HG02798 (cell line): Measurements from ENCODE around the gene SEC16A.

Experiments used
- ATAC-seq: cut with Tn5 transposase; IDR thresholded peaks from one replicate; pipeline ENCODE4 v1.9.1; 2021; ENCODE audit warnings: mild to moderate bottlenecking; ENCODE audit not compliant: unreplicated experiment, poor library complexity

The SEC16A gene

DNA sequence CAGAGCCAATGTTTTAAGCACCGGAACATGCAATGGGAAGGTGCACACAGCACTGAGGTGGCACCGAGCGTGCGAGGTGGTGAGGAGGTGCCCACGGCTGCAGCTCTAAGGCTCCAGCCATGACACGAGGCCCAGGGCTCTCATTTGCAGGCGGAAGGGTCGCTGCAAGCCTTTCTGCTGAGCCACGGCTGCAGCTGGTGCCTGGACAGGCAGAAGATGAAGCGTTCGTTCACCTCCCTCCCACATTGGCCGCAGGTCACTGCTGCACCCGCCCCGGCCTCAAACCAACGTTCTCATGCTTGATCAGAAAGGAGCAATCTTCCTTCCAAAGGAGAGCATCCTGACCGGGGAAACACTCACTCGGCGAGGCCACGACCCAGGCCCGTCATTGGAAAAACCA, 38.7 kb downstream of the SEC16A start:
- ATAC-seq, result no peak

DNA sequence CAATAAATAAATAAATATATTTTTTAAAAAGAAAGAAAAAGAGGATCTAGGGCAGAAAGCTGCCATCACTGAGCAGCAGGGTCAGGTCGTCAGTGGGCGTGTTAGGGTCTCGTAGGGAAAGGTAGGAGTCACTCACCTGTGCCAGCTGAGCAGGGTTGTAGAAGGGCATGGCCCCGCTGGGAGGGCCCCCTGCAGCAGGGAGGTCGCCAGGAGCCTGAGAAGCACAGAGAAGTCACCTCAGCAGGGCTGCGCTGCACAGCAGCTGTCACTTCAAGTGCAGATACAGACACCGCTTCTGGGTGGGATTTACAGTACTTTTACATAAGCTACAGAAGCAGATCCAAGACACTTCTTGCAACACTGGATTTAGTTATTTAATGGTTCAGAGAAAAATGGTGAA, 39.2 kb downstream of the SEC16A start:
- ATAC-seq, result no peak

DNA sequence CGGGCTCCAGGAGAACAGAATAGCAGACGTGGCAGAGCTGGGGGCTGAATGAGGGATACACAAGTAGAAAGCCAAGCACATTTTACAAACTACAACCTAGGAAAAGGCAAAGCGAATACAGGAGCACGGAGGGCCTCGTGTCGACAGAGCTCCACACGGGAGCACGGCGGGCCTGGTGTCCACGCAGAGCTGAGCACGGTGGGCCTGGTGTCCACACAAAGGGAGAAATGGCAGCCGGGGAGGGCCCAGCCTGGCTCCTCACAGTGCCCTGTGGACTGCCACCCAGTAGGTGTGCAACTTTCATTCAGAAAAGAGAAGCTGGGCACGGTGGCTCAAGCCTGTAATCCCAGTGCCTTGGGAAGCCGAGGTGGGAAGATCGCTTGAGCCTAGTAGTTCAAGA, 39.8 kb downstream of the SEC16A start:
- ATAC-seq, result no peak

DNA sequence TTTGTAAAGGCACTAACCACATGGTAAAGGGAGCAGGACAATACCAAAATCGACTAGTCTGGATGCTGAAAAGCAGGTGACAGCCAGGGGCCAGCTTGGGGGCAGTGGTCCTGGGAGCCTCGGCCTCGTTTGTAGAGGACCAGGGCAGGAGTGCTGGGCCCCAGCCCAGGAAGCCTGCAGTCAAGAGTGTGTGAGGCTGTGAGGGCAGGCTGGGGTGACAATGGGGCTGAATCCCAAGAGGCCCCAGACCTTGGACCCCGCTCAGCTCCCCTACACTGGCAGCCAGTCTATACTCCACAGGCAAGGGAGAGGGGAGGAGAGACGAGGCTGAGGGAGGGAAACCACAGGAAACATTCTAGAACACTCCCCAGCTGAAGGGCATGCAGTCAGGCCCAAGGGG, 40.6 kb downstream of the SEC16A start:
- ATAC-seq, result no peak

DNA sequence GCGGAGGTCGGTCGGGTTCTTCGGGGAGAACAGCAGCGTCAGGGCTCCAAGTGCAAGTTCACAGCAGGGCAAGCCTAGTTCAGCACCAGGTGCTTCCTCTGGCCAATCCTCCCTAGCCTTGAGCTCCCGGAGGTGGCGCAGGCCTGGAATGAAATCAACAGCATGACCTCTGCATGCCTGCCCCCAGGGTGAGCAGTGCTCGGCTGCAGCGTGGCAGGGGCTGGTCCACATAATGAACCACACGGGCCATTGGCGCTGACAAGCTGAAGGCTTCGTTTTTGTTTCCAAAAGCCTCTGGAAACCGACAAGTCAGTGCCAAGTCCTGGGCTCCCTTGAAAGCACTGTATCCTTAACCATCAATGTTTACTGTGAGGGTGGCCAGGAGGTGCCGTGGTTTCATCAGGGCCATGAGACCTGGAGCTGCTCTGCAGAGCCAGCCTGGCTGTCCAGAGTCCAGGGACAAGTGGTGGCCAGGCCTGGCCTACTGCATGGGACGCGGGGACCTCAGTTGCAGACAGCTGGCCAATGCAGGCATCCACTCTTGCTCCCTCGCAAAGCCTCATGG, 41.1 kb downstream of the SEC16A start:
- no peak for ATAC-seq

DNA sequence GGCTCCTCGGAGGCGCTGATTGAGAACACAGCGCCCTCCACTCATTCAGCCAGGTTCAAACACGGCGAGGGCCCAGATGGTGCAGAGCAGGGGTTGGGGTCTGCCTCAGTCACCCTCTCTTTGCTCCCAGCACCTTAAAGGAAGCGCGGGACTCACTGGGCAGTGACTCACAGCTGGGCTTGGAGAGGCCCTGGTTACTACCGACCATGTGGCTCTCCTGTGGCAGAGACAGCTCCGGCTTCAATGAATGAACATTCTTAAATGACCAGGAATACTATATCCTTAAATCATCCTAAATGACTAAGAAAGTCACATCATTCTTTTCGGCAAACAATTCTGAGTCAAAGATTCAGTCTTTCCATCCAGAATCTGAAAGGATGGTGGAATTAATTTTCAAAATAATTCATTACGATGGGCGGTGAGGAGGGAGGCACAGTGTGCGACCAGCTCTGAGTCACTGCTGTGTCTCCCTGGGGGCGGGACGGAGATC, 41.6 kb downstream of the SEC16A start:
- ATAC-seq, result no peak

DNA sequence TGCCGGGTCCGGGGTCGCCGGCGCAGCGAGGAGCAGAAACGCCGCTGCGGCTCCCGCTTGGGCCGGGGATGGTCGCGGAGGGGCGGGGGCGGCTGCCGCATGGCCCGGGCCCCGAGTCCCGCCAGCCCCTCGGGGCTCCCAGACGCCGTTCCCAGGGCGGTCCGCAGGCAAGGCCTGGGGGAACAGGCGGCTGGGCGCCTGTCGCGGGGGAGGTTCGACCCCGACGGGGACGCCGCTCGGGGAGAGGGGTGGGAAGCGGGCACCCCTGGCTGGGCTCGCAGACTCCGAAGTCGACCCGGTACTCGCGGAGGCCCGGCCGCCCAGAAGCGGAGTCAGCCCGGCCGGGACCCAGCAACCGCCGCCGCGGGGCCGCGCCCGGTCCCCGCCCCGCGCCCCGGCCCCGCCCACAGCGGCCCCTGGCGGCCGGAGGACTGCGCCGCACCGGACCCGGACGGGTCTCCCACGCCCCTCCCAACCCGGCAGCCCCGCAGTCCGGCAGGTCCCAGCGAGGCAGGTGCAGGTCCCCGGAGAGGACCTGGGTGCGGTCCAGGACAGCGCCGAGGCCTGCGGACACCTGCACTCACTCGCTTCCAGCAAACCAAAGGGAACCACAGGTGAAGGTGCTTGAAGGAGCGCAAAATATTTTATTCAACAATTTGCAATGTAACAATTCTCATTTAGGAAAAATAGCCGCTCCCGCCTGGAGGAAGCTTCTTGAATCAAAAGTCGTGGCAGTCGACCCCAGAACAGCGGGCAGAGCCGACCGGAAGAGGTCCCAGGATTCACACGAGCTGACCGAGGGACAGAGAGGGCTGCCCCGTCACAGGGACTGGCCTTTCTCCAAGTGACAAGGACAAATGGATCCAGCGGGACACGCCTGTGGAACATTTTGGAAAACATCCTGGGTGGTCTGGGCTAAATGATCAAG, 43.1 kb downstream of the SEC16A start, which contains the start of gene INPP5E:
INPP5E (minus strand) TSS at position 365 of the 928 bp plus-strand sequence. CDS start 426 bp downstream, outside the sequence.
- ATAC-seq, result peak; percentile 83

DNA sequence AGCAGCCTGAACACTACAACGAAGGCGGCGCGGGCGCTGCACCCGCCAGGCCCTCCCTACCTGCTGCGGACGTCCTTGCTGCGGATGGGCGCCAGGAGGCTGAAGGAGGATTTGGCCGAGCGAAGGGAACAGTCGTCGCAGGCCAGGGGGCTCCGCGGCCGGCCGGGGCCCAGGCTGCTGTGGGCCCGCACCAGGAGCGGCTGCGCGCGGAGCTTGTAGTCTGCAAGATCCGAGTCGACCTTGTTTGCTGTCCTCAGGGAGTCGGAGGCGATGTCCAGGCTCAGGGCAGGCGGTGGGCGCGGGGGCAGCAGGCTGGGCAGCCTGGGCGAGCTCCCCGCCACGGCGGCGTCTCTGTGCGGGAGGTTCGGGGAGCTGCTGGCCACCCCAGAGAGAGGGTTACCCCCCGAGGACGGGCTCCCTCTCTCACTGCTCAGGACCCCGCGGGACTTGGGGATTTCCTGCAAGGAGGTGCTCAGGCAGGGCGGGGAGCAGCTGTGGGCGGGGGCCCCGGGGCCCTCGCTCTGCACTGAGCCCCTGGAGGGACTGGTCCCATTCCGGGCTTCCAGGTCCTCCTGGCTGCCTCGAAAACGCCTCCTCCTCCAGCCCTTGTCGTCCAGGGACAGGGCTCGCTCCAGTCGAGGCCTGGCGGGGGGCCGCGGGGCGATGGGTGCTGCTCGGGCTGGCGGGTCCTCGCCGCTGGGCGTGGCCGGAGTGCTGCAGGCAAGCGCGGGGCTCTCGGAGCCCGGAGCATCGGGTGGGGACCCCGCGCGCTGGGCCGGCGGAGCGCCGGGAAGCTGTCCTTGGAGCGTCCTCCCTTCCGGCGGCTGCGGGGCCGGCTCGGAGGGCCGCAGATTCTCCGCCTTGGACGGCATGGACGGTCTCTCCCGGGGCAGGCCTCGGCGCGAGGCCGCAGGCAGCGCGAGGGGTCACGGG, 44.0 kb downstream of the SEC16A start:
- ATAC-seq, result peak; percentile 40

DNA sequence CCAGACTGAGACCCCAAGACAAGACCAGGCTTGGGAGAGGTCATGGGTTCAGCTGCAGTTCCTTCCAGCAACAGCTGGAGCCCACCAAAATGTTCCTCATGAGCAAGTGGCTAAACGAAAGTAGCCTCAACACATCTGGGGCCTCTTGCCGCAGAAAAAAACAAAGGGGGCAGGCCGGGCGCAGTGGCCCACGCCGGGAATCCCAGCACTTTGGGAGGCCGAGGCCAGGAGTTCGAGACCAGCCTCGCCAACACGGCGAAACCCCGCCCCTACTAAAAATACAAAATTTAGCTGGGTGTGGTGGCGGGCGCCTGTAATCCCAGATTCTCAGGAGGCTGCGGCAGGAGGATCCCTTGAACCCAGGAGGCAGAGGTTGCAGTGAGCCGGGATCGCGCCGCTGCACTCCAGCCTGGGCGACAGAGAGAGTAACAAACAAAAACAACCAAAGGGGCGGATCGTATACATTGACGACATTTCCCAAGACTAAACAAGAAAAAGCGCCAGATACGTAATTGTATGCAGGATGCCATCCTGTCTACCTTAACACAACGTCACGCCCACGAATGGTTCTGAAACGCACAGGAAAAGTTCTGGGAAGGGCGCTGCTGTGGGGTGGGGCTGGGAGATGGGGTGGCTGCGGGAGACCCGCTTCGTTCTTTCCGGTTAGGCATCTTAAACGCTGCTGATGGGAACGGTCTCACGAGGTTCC, 44.8 kb downstream of the SEC16A start:
- no peak for ATAC-seq

DNA sequence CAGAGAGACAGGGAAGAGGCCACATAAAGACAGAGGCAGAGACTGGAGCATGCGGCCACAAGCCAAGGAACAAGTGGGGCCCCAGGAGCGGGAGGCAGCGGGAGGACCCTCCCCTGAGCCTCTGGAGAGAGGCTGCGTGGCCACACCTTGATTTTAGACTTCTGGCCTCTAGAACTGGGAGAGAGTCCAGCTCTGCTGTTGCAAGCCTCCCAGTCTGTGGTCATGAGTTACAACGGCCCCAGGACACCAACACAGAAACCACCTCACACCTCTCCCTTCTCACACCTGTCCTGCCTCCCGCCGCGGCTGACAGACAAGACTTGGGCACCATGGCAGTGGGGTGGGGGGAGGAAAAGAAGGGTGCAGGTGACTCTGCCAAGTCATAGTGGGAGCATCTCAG, 45.4 kb downstream of the SEC16A start:
- no peak for ATAC-seq

DNA sequence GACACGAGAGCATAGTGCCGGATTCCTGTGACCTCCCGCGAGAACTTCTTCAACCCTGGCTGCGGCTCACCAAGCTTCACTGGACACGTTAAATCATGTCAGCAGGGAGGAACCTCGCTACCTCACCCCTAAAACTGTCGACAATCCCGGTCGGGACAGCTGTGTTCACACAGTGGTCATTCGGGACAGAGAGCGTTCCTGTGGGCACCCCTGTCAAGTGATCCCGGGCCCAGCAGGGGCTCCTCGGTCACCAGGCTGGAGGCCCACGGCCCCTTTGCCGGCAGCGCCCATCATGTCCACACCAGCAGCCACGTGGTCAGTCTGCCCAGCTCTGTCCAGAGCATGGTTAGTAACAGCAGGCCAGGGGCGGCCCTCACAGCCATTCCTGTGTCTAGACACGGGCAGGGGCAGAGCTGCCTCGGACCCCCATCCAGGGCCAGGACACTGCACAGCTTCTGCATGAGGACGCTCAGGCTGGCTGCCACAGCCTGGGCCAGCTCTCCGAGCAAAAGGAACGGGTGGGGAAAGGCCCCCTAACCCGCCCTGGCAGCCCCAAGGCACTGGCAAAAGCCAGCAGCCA, 46.7 kb downstream of the SEC16A start:
- ATAC-seq, result no peak

DNA sequence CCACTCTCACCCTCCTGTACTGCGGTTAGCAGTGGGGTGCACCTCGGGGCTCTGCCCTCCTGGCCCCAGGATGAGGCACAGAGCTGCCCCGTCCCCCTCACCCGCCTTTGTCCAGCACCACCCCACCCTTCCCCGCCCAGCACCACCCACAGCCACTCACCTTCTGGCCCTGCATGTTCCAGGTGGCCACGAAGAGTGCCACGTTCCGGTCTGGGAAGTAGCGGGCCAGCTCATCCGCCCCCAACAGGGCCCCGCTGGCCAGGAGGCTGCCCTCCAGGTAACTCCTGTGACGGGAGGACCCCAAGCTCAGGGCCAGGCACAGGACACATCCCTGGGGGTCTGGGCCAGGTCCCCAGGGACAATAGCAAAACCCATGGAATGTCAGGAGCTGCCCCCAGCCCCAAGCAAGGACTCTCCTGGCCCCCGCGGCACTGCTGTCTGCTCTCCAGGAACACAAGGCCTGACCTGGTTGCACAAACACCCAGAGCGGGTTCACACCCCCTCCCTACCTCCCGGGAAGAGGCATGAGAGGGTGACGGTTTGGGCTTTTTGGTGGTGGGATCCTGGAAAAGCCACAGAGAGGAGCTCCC, 48.2 kb downstream of the SEC16A start:
- no peak for ATAC-seq

DNA sequence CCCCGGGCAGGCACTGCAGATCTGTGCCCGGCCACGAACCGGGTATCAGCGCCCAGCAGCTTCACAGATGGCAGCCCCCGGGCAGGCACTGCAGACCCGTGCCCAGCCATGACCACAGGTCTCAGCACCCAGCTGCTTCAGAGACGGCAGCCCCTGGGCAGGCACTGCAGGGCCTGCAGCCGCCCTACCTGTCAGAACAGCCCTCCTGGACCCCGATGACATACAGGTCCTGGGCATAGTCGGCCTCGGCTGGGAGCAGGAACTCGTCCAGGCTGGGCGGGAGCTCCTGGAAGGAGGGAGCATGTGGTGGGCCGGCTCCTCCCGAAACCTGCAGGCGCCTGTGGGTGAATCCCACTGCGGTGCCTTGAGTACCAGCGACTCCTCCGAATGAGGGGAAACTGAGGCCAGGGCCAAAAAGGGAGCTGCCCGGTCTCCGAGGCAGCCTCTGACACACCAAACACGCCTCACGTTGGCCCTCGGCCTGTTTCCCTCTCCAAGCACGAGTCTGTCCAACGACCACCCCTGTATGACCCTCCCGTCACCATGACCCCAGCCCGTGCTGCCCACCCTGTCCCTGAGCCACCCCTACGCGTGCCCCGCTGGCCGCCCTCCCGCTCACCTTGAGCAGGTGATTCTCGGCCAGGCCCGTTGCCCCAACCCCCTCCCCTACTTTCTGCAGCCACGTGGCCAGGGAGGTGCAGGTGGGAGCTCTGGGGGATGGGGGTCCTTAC, 48.8 kb downstream of the SEC16A start:
- ATAC-seq, result no peak

DNA sequence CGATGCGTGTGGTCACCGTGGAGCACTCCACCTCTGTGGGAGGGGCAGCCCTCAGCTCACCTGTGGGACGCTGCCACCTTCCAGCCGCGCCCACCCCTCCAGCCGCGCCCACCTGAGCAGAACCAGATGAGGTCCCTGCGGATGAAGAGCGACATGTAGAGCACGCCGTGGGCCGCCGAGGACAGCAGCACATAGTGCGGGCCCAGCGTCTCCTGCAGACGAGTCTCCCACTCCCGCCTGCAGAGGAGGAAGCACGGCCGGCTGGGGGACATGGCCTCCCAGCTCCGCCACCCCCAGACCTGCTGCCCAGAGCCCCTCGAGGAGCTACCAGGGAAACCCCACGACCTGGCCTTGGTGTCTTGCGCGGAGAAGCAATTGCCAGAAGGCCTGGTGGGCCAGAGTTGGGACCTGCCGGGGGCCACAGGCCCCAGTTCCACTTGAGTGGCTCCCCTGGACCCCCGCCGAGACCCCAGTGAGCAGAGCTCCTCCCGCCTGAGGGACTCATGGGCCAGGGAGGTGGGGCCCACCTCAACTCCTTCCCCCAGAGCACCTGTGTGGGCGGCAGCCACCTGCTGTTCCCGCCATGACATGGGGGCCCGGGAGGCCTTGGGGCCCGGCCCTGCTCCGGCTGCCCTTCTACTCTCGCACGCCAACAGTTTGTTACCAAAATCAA, 49.7 kb downstream of the SEC16A start:
- ATAC-seq, result no peak

DNA sequence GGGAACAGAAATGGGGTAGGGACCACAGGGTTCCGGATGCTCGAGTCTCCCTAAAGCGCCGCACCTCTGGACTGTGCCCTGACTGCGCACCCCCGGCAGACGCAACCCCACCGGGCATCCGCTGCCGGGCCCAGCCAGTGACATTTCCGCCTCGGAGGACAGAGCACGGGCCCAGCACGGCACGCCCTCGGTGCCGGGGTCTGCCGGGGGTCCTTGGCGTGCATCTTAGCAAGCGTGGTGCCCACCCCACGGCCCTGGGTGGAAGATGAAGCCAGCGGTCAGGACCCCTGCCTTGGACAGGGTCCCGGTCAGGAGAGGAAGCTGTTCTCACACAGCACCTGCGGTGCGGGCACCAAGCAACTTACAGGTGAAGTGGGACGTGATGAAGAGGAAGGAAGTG, 50.2 kb downstream of the SEC16A start:
- ATAC-seq, result no peak

DNA sequence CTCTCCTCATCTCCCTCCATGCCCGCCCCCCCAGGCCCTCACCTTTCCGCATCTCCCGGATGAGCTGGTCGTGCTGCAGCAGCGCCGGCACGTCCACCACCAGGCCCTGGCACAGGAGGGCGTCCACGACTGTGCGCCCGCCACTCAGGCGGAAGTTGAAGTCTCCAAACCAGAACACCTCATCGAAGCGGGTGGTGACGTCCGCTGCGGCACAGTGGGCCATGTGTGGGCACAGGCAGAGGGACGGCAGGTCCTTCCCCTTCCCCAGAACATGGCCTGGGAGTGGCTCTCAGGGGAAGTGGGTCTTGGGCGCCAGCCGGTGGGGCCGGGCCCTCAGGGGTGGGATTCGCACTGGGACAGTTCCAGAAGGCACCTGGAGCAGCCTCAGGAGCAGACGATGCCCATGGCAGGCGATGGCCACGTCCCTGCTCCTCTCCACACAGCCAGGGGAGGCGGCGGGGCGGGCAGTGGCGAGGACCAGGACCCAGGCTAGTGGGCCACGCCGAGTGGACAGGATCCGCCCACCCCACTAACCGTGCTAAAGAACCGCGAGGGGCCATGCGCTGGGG, 51.0 kb downstream of the SEC16A start:
- no peak for ATAC-seq

DNA sequence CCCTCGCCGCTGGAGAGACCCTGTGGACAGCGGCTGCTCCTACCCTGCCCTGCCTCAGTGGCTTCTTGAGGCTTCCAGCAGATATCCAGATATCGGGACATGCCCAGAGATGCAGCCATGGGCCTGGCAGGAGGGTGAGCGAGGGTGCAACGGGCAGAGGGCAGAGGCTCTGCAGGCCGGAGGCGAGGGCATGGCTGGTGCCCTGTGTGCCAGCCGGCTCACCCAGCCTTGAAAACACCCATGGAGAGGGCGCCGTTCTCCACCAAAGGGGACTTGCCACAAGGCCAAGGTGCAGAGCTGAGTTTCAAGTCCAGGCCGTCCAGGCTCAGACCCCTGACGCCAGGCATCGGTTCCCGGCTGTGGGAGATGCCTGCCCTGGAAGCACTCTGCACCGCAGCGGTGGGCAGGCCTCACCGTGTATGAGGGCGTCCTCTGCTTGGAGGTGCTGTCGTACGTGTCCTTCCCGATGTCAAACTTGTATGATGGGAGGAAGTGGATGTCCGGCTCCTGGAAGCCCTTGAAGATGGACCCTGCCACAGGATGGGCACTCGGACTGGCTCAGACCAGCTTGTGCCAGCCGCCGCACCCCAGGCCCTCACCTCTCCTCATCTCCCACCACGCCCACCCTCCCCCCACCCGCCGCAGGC, 52.1 kb downstream of the SEC16A start:
- no peak for ATAC-seq
